Stomach (tissue), 9 donors: ENCODE results near the gene CREB3L1. TPM values are rescaled to one million over a fixed set of nuclear protein-coding genes. Genes with fewer than 3 reads are reported as not detected.

Experiments used
- DNase-seq, 2 donors: peaks; one replicate each; pipeline versions ENCODE4 v3.0.0 to v3.0.0-alpha.2; 2013 to 2019
- H3K27ac ChIP-seq, 5 donors: fragments of 200-600 bp in 4 of 5; sonication (generic) in 4 of 5; one replicate each; pipeline ENCODE4 v1.5.1; 2013 to 2019; ENCODE audit warnings: mild to moderate bottlenecking in 1 of 5, moderate library complexity in 1 of 5
- H3K27me3 ChIP-seq, 3 donors: fragments of 200-600 bp; sonication (generic); one replicate each; pipeline ENCODE4 v1.5.1; 2017 to 2019; ENCODE audit warnings: mixed run types in 1 of 3
- H3K36me3 ChIP-seq, 4 donors: fragments of 200-600 bp; sonication (generic); 1 replicate in 3 of 4; 2 replicates in 1 of 4; pipeline ENCODE4 v1.5.1; 2016 to 2019
- H3K4me1 ChIP-seq, 4 donors: fragments of 200-600 bp; sonication (generic); one replicate each; pipeline ENCODE4 v1.5.1; 2016 to 2019
- H3K4me3 ChIP-seq, 4 donors: fragments of 200-600 bp; sonication (generic) in 3 of 4; one replicate each; pipeline ENCODE4 v1.5.1; 2016 to 2019; ENCODE audit warnings: mild to moderate bottlenecking in 1 of 4
- H3K9me3 ChIP-seq, 4 donors: fragments of 200-600 bp; sonication (generic); one replicate each; pipeline ENCODE4 v1.5.1; 2016 to 2019
- EP300 ChIP-seq: sonication (generic); formaldehyde crosslinking; IDR thresholded peaks from one replicate; pipeline ENCODE4 v1.6.1; 2017; ENCODE audit warnings: antibody characterized with exemption
- POLR2A ChIP-seq, 4 donors: fragments of 450-650 bp; IDR thresholded peaks; one replicate each; pipeline ENCODE4 v1.6.1; 2016; ENCODE audit warnings: antibody characterized with exemption in 4 of 4, control low read depth in 2 of 4, mild to moderate bottlenecking in 1 of 4, moderate library complexity in 1 of 4
- POLR2AphosphoS5 ChIP-seq, 3 donors: sonication (generic); formaldehyde crosslinking; IDR thresholded peaks; one replicate each; pipeline ENCODE4 v1.6.1; 2016; ENCODE audit warnings: antibody characterized with exemption in 3 of 3
- WGBS, 5 donors: extraction: QIAGEN DNeasy Blood & Tissue Kit in 3 of 5; methylation state at CpG; one replicate each; pipeline versions ENCODE4 v1.1.5 to v1.1.7; 2013 to 2018; 5-methylcytosine and 5-hydroxymethylcytosine counted together
- intact Hi-C: fragments of 100-400 bp; cut with DNase I; formaldehyde crosslinking; loops from one replicate; pipeline ENCODE4 v1.15.1; 2023; ENCODE audit warnings: low total_unique reads
- polyA plus RNA-seq, 3 donors: library from polyadenylated mRNA; stranded (reverse); fragments of 200-250 nt; gene quantifications; one replicate each; pipeline ENCODE4 v1.2.3, GENCODE V29; 2013
- total RNA-seq, 5 donors: library from RNA; depleted of rRNA; stranded (reverse); fragments of >200 nt; gene quantifications; one replicate each; pipeline versions ENCODE4 v1.1.0 to v1.2.3, GENCODE V29; 2014 to 2016
- TF ChIP-seq, protein P1 (sequence below), 7 experiments: fragments of 450-650 bp in 4 of 7; fragments of 200-600 bp in 3 of 7; sonication (generic) in 3 of 7; IDR thresholded peaks; one replicate each; pipeline ENCODE4 v1.5.1; 2016 to 2019; ENCODE audit warnings: antibody characterized with exemption in 7 of 7, control low read depth in 2 of 7, mild to moderate bottlenecking in 1 of 7
- donor health status: healthy with polysubstance abuse.
- donor health status: Bipolar disorder and iron deficiency.
- donor health status: healthy.

CREB3L1 gene
- total and polyA plus RNA-seq, 8 donors = 21.0 to 125 (median 48.4) TPM

DNA sequence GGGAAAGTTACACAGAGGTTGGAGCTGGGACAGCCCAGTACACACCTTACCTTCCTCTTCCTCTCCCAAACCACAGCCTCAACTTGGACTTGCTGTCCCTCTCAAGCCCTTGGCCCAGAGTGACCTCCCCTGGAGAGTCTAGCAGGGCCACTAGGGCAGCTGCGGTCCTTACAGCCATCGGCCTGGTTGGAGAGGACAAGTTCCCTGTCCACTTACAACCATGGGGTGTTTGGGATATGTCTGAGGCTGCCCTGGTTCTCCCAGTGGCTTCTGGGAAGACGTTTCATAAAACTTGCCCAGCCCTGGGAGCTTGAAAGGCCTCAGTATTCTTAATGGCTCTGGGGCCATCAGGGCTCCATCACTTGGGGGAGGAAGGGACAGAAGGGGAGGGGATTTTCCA lies 56.7 kb downstream of the CREB3L1 start:
- Histone ChIP-seq H3K27ac (no peak overlapping the region), H3K27me3 (peaks cover 0 to 55% (median 34%) of the 10 kb centered on the region in 3 donors), H3K4me1 (peaks cover 21 to 53% (median 26%) of the 10 kb centered on the region in 4 donors), H3K4me3 (no peak overlapping the region), H3K36me3 (no peaks in the 10 kb centered on the region), H3K9me3 (no peaks in the 10 kb centered on the region)
- intact Hi-C loops = no loop called here
- WGBS, 5 donors = 91 to 100% (median 96%) methylated on average over 3 of the region's 3 CpGs
- TF ChIP-seq, protein P1, sequence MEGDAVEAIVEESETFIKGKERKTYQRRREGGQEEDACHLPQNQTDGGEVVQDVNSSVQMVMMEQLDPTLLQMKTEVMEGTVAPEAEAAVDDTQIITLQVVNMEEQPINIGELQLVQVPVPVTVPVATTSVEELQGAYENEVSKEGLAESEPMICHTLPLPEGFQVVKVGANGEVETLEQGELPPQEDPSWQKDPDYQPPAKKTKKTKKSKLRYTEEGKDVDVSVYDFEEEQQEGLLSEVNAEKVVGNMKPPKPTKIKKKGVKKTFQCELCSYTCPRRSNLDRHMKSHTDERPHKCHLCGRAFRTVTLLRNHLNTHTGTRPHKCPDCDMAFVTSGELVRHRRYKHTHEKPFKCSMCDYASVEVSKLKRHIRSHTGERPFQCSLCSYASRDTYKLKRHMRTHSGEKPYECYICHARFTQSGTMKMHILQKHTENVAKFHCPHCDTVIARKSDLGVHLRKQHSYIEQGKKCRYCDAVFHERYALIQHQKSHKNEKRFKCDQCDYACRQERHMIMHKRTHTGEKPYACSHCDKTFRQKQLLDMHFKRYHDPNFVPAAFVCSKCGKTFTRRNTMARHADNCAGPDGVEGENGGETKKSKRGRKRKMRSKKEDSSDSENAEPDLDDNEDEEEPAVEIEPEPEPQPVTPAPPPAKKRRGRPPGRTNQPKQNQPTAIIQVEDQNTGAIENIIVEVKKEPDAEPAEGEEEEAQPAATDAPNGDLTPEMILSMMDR (IDR thresholded peaks at IDR 0.05) = no peak
- TF ChIP-seq EP300 = no peak
- DNase-seq = no peak

DNA sequence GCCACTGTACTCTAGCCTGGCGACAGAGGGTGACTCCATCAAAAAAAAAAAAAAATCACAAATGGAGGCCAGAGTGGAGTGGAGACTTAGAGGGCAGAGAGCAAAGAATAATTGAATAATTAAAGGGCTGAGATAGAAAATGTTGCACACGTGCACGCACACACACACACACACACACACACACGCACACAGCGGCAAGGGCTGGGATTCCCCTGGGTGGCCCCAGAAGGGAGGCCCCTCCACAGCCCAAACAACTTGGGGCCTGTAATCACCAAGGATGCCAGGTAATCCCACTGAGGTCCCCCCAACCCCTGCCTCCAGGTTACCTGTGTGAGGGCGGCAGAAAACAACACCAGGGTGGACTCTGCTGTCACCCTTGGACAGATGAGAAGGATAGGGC lies 57.8 kb downstream of the CREB3L1 start:
- H3K4me3 ChIP-seq = no peak overlapping the region
- WGBS, 5 donors = 85 to 96% (median 95%) methylated on average over 6 of the region's 6 CpGs
- no peak overlapping the region for H3K27ac ChIP-seq
- H3K36me3 ChIP-seq = no peaks in the 10 kb centered on the region
- intact Hi-C loops = no loop called here
- H3K4me1 ChIP-seq = peaks cover 26 to 59% (median 32%) of the 10 kb centered on the region in 4 donors
- no peak for TF ChIP-seq EP300
- TF ChIP-seq POLR2AphosphoS5 (IDR thresholded peaks at IDR 0.05) = no peak
- TF ChIP-seq POLR2A (IDR thresholded peaks at IDR 0.05) = no peak
- TF ChIP-seq, protein P1 (IDR thresholded peaks at IDR 0.05) = no peak
- no peaks in the 10 kb centered on the region for H3K9me3 ChIP-seq
- no peak for DNase-seq
- peaks cover 0 to 45% (median 34%) of the 10 kb centered on the region in 3 donors for H3K27me3 ChIP-seq

DNA sequence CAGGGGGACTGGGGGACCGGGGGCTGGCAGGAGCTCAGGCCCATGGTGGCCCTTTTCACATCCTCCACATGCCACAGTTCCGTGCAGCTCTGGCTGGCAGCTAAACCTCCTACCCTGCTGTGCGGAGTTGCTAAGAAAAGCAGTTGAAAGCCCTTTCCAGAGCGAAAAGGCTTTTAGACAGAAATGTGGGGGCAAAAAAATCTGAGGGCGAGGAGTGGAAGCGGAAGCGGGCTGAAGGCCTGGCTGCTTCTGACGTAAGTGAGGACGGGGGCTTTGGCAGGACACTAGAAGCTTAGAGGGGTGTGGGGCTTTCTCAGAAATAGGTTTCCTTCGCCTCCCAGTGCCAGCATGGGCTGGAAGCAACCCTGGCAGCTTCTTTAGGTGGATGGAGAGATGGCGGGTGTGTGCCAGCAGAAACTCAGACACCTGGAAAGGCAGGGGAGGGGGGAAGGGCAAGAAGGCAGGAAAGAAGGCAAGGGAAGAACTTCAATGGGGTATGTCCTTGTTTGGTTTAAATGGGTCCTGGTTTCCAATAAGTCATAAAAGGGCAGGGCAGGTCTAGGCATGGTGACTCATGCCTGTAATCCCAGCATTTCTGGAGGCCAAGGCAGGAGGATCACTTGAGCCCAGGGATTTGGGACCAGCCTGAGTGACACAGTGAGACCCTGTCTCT lies 58.6 kb downstream of the CREB3L1 start:
- intact Hi-C loops = no loop called here
- H3K27ac ChIP-seq = no peak overlapping the region
- WGBS, 5 donors = 84 to 95% (median 94%) methylated on average over 11 of the region's 11 CpGs

DNA sequence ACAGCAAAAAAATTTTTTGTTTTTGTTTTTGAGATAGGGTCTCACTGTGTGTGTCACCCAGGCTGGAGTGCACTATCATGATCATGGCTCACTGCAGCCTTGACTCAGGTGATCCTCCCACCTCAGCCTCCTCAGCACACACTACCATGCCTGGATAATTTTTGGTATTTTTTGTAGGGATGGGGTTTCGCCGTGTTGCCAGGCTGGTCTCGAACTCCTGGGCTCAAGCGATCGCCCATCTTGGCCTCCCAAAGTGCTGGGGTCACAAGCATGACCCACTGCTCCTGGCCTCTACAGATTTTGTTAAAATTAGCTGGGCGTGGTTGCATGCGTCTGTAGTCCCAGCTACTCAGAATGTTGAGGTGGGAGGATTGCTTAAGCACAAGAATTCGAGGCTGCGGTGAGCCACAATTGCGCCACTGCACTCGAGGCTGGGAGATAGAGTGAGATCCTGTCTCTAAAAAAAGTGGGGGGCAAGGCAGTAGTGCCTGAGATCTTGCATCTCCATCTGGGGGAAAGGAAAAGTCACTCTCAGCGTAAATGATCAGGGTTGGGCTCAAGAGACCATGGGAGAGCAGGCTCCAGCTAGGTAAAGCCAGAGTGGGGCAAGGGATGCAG lies 59.2 kb downstream of the CREB3L1 start:
- no peak for DNase-seq
- no peak overlapping the region for H3K27ac ChIP-seq
- H3K36me3 ChIP-seq = no peaks in the 10 kb centered on the region
- WGBS, 5 donors = 85 to 91% (median 86%) methylated on average over 12 of the region's 12 CpGs
- peaks cover 26 to 53% (median 32%) of the 10 kb centered on the region in 4 donors for H3K4me1 ChIP-seq
- no peak overlapping the region for H3K4me3 ChIP-seq
- H3K9me3 ChIP-seq = no peaks in the 10 kb centered on the region
- intact Hi-C loops = no loop called here
- H3K27me3 ChIP-seq = peaks cover 0 to 31% (median 29%) of the 10 kb centered on the region in 3 donors
- no peak for TF ChIP-seq POLR2A (IDR thresholded peaks at IDR 0.05)
- no peak for TF ChIP-seq POLR2AphosphoS5 (IDR thresholded peaks at IDR 0.05)
- TF ChIP-seq EP300 = no peak
- TF ChIP-seq, protein P1 (IDR thresholded peaks at IDR 0.05) = no peak

More for the DNA sequence above, 58.6 kb downstream of the CREB3L1 start:
- Histone ChIP-seq H3K36me3 (no peaks in the 10 kb centered on the region), H3K9me3 (no peaks in the 10 kb centered on the region), H3K4me1 (peaks cover 26 to 52% (median 32%) of the 10 kb centered on the region in 4 donors), H3K4me3 (no peak overlapping the region), H3K27me3 (peaks cover 0 to 37% (median 34%) of the 10 kb centered on the region in 3 donors)
- no peak for DNase-seq
- TF ChIP-seq, protein P1 (IDR thresholded peaks at IDR 0.05) = no peak
- no peak for TF ChIP-seq POLR2A (IDR thresholded peaks at IDR 0.05)
- TF ChIP-seq POLR2AphosphoS5 (IDR thresholded peaks at IDR 0.05) = no peak
- no peak for TF ChIP-seq EP300
